ENCODE results near the gene CFAP107. TPM values are rescaled to one million over a fixed set of nuclear protein-coding genes. Genes with fewer than 3 reads are reported as not detected.

The CFAP107 gene
- total and polyA plus RNA-seq, 2 of the 13 experiments (the other 11 are each of a cell fraction or from before 2014, with no cell fraction given): not detected

DNA sequence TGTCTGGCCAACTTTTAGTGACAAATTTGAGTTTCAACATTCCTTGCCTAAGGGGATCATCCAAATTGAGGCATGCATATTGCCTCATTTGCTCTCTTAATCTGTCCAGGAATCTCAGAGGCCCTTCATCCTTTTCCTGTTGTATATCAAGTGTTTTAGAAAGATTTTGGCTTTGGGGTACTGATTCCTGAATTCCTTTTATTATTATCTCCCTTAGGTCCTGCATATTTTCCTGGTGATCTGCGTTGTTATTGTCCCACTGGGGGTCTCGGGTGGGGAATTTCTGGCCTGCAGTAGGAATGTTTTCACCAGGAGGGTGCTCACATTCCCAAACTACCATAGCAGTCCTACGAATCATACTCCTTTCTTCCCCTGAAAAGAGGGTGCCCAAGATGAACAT, 34.5 kb upstream of the CFAP107 start:
- POLR2A ChIA-PET: no interaction called here
- Histone ChIP-seq H3K4me2 (ENCODE audit: low read depth, low read length) (no peak overlapping the region), H4K20me1 (ENCODE audit: insufficient read depth, low read length) (no peaks in the 10 kb centered on the region), H3K79me2 (ENCODE audit: insufficient read depth, low read length) (no peaks in the 10 kb centered on the region), H3K36me3 (replicated peaks in 1 of 2; ENCODE audit: control insufficient read depth in 1 of 2, insufficient read depth in 2 of 2, low read length in 2 of 2) (no peaks in the 10 kb centered on the region), H2AFZ (ENCODE audit: low read length) (no peak overlapping the region), H3K9ac (ENCODE audit: insufficient read depth, low read depth, low read length) (no peak overlapping the region), H3K27ac (ENCODE audit: extremely low read length, insufficient read depth, low read length) (no peak overlapping the region), H3K27me3 (ENCODE audit: control insufficient read depth in 1 of 2, insufficient read depth in 2 of 2, low read length in 2 of 2) (peaks cover 2 to 12% of the 10 kb centered on the region in 2 experiments; a peak in 3 of 5 replicates), H3K4me3 (replicated peaks in 1 of 3; ENCODE audit: insufficient read depth in 1 of 3, low read depth in 2 of 3, low read length in 3 of 3) (no peak overlapping the region), H3K4me1 (ENCODE audit: insufficient read depth, low read length) (no peaks in the 10 kb centered on the region), H3K9me3 (ENCODE audit: low read length) (no peaks in the 10 kb centered on the region)
- DNase-seq (ENCODE audit: low spot score) (no peak), FAIRE-seq (no peak), ATAC-seq (no peak)
- CTCF ChIA-PET (ENCODE audit: low intra/inter-chr PET ratio, low total read pairs): no interaction called here
- BruUV-seq (replicated peaks): no TSS peak
- WGBS (ENCODE audit: low lambda C conversion rate): 0% methylated on average over 3 of the region's 3 CpGs
- intact Hi-C loops (cut with micrococcal nuclease; ENCODE audit: unreplicated experiment): no loop called here
- in situ Hi-C loops (cut with HindIII; ENCODE audit: extremely low pct_ligation_motif_present, low pct_unique_long_range_greater_than_20kb): no loop called here
- TF ChIP-seq POLR2G (IDR thresholded peaks at IDR 0.05; ENCODE audit: low read depth, low read length) (no peak), AFF4 (CRISPR knock-in tag; IDR thresholded peaks at IDR 0.05) (no peak), NR2C2 (CRISPR knock-in tag; IDR thresholded peaks at IDR 0.05; ENCODE audit: borderline replicate concordance) (no peak), ZNF652 (CRISPR knock-in tag; IDR thresholded peaks at IDR 0.05; ENCODE audit: borderline replicate concordance, low read depth) (no peak), MTA1 (CRISPR knock-in tag; IDR thresholded peaks at IDR 0.05; ENCODE audit: borderline replicate concordance) (no peak), SUZ12 (IDR thresholded peaks at IDR 0.05; ENCODE audit: low read depth, low read length) (no peak), ZNF121 (CRISPR knock-in tag; IDR thresholded peaks at IDR 0.05) (no peak), MEIS2 (CRISPR knock-in tag; IDR thresholded peaks at IDR 0.05) (no peak), GPN1 (CRISPR knock-in tag; IDR thresholded peaks at IDR 0.05; ENCODE audit: borderline replicate concordance) (no peak), ZBTB21 (CRISPR knock-in tag; IDR thresholded peaks at IDR 0.05) (no peak), ZMYM3 (CRISPR knock-in tag; IDR thresholded peaks at IDR 0.05) (no peak), AGO2 (optimal IDR thresholded peaks at IDR 0.05; ENCODE audit: low read depth, low read length) (no peak), SMARCE1 (IDR thresholded peaks at IDR 0.05; ENCODE audit: borderline replicate concordance) (no peak)
